ENCODE results near the gene CACNA1C. TPM values are rescaled to one million over a fixed set of nuclear protein-coding genes. Genes with fewer than 3 reads are reported as not detected.

The CACNA1C gene
- total RNA-seq, 1 donor from 2014 or later: 0.02 TPM

DNA sequence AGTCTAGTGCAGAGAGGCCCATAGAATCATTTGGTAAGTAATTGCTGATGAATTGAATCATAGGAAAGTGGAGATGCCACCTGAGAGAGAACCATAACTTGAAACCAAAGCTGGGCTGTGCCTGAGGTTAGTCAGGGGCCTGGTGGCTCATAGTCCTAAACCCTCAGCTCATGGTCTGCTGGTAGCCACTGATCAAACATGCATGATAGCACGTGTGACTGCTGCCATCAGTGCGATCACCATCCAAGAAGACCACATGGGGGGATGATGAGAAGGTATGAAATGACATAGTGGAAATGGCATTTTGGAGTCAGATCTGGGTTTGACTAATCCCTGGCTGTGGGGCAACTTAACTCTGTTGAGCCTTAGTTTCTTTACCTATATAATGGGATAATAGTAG lies 190.5 kb downstream of the CACNA1C start:
- intact Hi-C loops (cut with micrococcal nuclease): no loop called here
- ATAC-seq (ENCODE audit: low read depth) (no peak), DNase-seq (no peak)
- Mint-ChIP-seq H3K4me1 (peaks cover 23% of the 10 kb centered on the region), H3K27me3 (no peaks in the 10 kb centered on the region), H3K36me3 (ENCODE audit: low read depth) (no peaks in the 10 kb centered on the region), H3K27ac (no peak overlapping the region), H3K9me3 (no peaks in the 10 kb centered on the region), H3K4me3 (no peak overlapping the region)
- TF ChIP-seq, protein P1, sequence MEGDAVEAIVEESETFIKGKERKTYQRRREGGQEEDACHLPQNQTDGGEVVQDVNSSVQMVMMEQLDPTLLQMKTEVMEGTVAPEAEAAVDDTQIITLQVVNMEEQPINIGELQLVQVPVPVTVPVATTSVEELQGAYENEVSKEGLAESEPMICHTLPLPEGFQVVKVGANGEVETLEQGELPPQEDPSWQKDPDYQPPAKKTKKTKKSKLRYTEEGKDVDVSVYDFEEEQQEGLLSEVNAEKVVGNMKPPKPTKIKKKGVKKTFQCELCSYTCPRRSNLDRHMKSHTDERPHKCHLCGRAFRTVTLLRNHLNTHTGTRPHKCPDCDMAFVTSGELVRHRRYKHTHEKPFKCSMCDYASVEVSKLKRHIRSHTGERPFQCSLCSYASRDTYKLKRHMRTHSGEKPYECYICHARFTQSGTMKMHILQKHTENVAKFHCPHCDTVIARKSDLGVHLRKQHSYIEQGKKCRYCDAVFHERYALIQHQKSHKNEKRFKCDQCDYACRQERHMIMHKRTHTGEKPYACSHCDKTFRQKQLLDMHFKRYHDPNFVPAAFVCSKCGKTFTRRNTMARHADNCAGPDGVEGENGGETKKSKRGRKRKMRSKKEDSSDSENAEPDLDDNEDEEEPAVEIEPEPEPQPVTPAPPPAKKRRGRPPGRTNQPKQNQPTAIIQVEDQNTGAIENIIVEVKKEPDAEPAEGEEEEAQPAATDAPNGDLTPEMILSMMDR (IDR thresholded peaks at IDR 0.05): no peak
- ChIA-PET POLR2A (interaction anchor here (0.5 kb wide), 1 partner anchor 127 kb away, joined by 3 read pairs; no protein-coding TSS in a partner anchor), CTCF (no interaction called here)

DNA sequence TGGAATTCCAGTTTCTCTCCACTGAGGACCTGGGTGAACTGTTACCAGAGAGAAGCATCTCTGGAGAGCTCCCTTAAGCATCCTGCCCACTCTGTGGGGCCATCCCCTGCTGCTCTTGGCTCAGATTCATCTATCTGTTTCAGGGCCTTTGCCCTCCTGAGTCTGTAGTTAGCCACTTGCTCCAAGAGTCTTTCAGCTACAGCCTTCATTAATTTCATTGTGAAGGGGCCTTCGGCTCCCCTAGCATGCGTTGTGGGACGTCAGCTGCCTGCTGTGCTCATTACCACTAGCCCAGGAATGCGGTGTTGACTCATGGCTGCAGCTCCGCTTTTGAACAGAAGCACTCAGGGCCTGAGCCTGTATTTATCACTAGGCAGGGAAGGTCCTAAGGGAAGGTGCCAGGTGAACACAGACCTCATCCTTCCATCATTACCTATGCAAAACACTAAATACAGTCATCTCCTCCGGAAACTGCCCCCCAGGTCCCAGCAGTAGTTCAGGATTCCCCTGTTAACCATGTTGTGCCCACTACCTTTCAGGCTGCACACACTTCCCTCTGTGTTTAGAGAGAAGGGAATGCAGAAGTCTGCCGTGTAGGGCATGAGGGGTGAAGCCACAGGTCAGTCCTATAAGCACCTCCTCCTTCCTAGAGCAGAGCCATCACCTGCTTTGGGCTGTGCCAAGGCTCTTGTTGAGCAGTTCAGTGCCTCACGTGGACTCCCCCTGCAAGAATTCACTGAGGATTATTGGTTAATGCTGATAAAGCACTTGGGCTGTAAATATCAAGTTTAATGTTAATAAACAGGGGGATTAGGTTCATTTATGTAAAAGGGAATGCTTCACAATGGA lies 191.4 kb downstream of the CACNA1C start:
- no peaks in the 10 kb centered on the region for H3K9me3 Mint-ChIP-seq
- no peak overlapping the region for H3K27ac Mint-ChIP-seq
- no peak overlapping the region for H3K4me3 Mint-ChIP-seq
- peaks cover 33% of the 10 kb centered on the region for H3K4me1 Mint-ChIP-seq
- intact Hi-C loops (cut with micrococcal nuclease): no loop called here
- TF ChIP-seq, protein P1 (IDR thresholded peaks at IDR 0.05): no peak
- ATAC-seq (ENCODE audit: low read depth): no peak
- no peaks in the 10 kb centered on the region for H3K27me3 Mint-ChIP-seq
- ChIA-PET POLR2A (no interaction called here), CTCF (no interaction called here)
- DNase-seq: no peak
- H3K36me3 Mint-ChIP-seq (ENCODE audit: low read depth): no peaks in the 10 kb centered on the region

DNA sequence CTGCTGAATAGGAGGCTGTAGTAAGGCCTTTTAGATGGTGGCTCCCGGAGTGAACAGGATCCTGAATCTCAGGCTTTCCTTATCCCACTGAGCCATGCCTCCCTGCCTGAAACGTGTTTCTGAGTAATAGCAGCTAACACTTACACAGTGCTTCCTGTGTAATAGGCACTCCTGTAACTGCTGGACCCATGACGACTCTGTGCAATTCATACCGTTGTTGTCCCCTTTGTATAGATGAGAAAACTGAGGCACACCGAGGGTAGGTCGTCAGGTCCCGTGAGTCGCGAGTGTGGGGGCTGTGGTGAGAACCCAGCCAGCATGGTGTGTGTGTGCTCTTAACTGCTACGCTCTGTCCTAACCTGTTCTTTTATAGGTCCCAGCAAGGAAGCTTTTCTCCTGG lies 193.6 kb downstream of the CACNA1C start:
- TF ChIP-seq, protein P1 (IDR thresholded peaks at IDR 0.05): no peak
- intact Hi-C loops (cut with micrococcal nuclease): no loop called here
- Mint-ChIP-seq H3K9me3 (no peaks in the 10 kb centered on the region), H3K4me1 (peaks cover 50% of the 10 kb centered on the region), H3K36me3 (ENCODE audit: low read depth) (no peaks in the 10 kb centered on the region), H3K27ac (no peak overlapping the region), H3K4me3 (no peak overlapping the region), H3K27me3 (no peaks in the 10 kb centered on the region)
- POLR2A ChIA-PET: no interaction called here
- no peak for ATAC-seq (ENCODE audit: low read depth)
- no peak for DNase-seq
- CTCF ChIA-PET: no interaction called here

DNA sequence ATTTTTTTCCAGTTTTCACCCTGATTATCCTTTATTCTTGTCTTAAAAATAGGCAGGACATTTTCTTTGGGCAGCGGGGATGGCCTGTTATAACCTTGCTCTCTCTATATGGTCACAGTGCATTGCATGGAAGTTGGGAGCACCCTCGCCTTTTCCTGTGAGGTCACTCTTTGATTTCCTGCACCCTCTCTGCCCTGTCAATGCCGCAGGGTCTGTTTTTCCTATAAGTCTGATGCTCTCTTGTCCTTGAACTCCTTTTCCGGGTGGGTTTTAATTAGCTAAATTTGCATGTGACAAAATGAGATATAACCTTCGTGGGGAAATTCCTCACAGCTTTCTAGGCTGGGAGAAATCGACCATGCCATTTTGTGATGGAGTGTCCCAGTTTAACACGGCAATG lies 194.3 kb downstream of the CACNA1C start:
- H3K27ac Mint-ChIP-seq: no peak overlapping the region
- no peaks in the 10 kb centered on the region for H3K27me3 Mint-ChIP-seq
- ChIA-PET POLR2A (no interaction called here), CTCF (no interaction called here)
- H3K36me3 Mint-ChIP-seq (ENCODE audit: low read depth): no peaks in the 10 kb centered on the region
- TF ChIP-seq, protein P1 (IDR thresholded peaks at IDR 0.05): no peak
- H3K4me1 Mint-ChIP-seq: peaks cover 50% of the 10 kb centered on the region
- no peaks in the 10 kb centered on the region for H3K9me3 Mint-ChIP-seq
- ATAC-seq (ENCODE audit: low read depth): no peak
- no peak for DNase-seq
- H3K4me3 Mint-ChIP-seq: no peak overlapping the region
- intact Hi-C loops (cut with micrococcal nuclease): no loop called here

DNA sequence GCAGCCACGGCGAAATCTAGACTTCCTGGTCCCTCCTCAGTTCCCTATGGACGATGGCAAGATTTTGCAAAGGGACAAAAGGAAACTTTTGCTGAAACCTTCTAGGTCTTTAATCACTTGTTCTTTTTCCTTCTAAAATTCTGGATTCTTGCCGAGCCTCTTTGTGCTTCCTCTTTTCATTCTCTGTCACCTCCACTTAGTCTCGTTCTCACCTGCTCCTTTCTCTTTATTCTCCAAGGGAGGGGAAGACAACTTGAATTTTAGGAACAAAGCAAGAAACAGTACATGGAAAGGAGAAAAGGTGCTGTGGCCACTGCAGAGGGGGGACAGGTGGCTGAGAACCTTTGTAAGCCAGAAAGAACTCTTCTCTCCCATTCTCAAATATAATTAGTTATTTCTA lies 194.8 kb downstream of the CACNA1C start:
- POLR2A ChIA-PET: no interaction called here
- intact Hi-C loops (cut with micrococcal nuclease): no loop called here

More for the DNA sequence above, 194.8 kb downstream of the CACNA1C start:
- TF ChIP-seq, protein P1 (IDR thresholded peaks at IDR 0.05): no peak
- Mint-ChIP-seq H3K9me3 (no peaks in the 10 kb centered on the region), H3K36me3 (ENCODE audit: low read depth) (no peaks in the 10 kb centered on the region), H3K27me3 (no peaks in the 10 kb centered on the region), H3K4me3 (no peak overlapping the region), H3K4me1 (peaks cover 50% of the 10 kb centered on the region), H3K27ac (no peak overlapping the region)
- CTCF ChIA-PET: no interaction called here
- ATAC-seq (ENCODE audit: low read depth) (no peak), DNase-seq (no peak)

Data from activated B cell treated with CpG ODN at 0.5 μM for 24 hours (primary cell).